Ovary (tissue), 3 donors: ENCODE results near the gene SLC44A1.

Experiments
- EP300 ChIP-seq: sonication (generic); formaldehyde crosslinking; IDR thresholded peaks from one replicate; pipeline ENCODE4 v1.6.1; 2017; ENCODE audit warnings: antibody characterized with exemption
- TF ChIP-seq, protein P1 (sequence below), 3 donors: fragments of 450-650 bp in 2 of 3; fragments of 200-600 bp in 1 of 3; IDR thresholded peaks; one replicate each; pipeline versions ENCODE4 v1.5.1 to v1.8.0; 2016 to 2022; ENCODE audit warnings: antibody characterized with exemption in 3 of 3, mild to moderate bottlenecking in 1 of 3
- donor health status: DM: no; HTN: no; CAD: no.

DNA sequence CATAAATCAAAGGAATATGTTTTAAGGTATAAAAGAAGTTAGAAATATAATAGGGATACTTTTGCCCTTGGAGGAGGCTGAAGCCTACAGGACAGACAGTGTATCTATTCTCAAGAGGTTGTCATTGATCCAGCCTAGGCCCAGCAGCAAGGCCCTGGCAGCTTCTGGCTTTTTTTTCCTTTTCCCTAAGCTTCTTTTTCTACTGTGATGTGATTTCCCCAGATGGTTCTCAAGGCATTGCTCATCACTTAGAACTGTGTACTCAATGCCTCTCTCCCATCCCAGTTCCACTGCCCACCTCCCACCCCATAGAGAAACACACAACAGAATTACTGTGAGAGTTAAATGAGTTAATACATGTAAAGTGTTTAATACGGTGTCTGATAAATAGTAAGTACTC lies 88.6 kb downstream of the SLC44A1 start:
- TF ChIP-seq, protein P1, sequence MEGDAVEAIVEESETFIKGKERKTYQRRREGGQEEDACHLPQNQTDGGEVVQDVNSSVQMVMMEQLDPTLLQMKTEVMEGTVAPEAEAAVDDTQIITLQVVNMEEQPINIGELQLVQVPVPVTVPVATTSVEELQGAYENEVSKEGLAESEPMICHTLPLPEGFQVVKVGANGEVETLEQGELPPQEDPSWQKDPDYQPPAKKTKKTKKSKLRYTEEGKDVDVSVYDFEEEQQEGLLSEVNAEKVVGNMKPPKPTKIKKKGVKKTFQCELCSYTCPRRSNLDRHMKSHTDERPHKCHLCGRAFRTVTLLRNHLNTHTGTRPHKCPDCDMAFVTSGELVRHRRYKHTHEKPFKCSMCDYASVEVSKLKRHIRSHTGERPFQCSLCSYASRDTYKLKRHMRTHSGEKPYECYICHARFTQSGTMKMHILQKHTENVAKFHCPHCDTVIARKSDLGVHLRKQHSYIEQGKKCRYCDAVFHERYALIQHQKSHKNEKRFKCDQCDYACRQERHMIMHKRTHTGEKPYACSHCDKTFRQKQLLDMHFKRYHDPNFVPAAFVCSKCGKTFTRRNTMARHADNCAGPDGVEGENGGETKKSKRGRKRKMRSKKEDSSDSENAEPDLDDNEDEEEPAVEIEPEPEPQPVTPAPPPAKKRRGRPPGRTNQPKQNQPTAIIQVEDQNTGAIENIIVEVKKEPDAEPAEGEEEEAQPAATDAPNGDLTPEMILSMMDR (IDR thresholded peaks at IDR 0.05): no peak
- TF ChIP-seq EP300: no peak
